Bronchial epithelial cell (primary cell): ENCODE results near the gene SEC16B. TPM values are rescaled to one million over a fixed set of nuclear protein-coding genes. Genes with fewer than 3 reads are reported as not detected.

ENCODE experiments used
- DNase-seq: peaks from one replicate; pipeline ENCODE4 v3.0.0-alpha.2; 2010; ENCODE audit warnings: low read depth
- FAIRE-seq: peaks from 2 replicates; lab custom pipeline; 2011; peaks lifted over from hg19 to GRCh38; lab: Jason Lieb, UNC
- H3K27me3 ChIP-seq: 2 replicates; pipeline ENCODE4 v1.5.1; 2011; ENCODE audit warnings: low read length; ENCODE audit not compliant: control insufficient read depth, insufficient read depth
- H3K36me3 ChIP-seq: 2 replicates; pipeline ENCODE4 v1.5.1; 2011; ENCODE audit warnings: low read length; ENCODE audit not compliant: control insufficient read depth, insufficient read depth
- H3K4me3 ChIP-seq: 2 replicates; pipeline ENCODE4 v1.5.1; 2011; ENCODE audit warnings: mild to moderate bottlenecking, low read depth, low read length, control low read depth
- CTCF ChIP-seq: IDR thresholded peaks from 2 replicates; pipeline ENCODE4 v1.5.1; 2011; ENCODE audit warnings: mild to moderate bottlenecking, moderate library complexity, low read length, control low read depth, inconsistent platforms; ENCODE audit not compliant: insufficient read depth, severe bottlenecking
- total RNA-seq: library from RNA; depleted of rRNA; stranded (reverse); fragments of >200 nt; gene quantifications from 2 replicates; pipeline ENCODE4 v1.2.1, GENCODE V29; 2014

SEC16B gene
- total RNA-seq, 1 donor from 2014 or later, result 0.26 TPM

- Histone ChIP-seq H3K27me3 (no peaks in the 10 kb centered on the region), H3K36me3 (no peaks in the 10 kb centered on the region), H3K4me3 (no peak overlapping the region)
- DNase-seq (peak; percentile 39), FAIRE-seq (peak; percentile 28)
- TF ChIP-seq CTCF, result peak; percentile 72
Observed at GRCh38 chr1:177913762-177914540, 55.9 kb downstream of the SEC16B start.

GRCh38 chr1:177912991-177913390 lies 56.9 kb downstream of the SEC16B start:
- no peak for TF ChIP-seq CTCF
- FAIRE-seq (no peak), DNase-seq (no peak)

GRCh38 chr1:177909416-177909815 lies 60.4 kb downstream of the SEC16B start:
- DNase-seq, result peak; percentile 80
- no peaks in the 10 kb centered on the region for H3K36me3 ChIP-seq
- no peak for TF ChIP-seq CTCF
- no peak for FAIRE-seq
- H3K27me3 ChIP-seq, result no peaks in the 10 kb centered on the region
- H3K4me3 ChIP-seq, result no peak overlapping the region

More at GRCh38 chr1:177912991-177913390, 56.9 kb downstream of the SEC16B start:
- H3K27me3 ChIP-seq, result no peaks in the 10 kb centered on the region
- no peaks in the 10 kb centered on the region for H3K36me3 ChIP-seq
- H3K4me3 ChIP-seq, result no peak overlapping the region

GRCh38 chr1:177907000-177907399 lies 62.9 kb downstream of the SEC16B start:
- Histone ChIP-seq H3K36me3 (no peaks in the 10 kb centered on the region), H3K4me3 (no peak overlapping the region), H3K27me3 (no peaks in the 10 kb centered on the region)
- DNase-seq, result peak; percentile 89
- FAIRE-seq, result no peak
- TF ChIP-seq CTCF, result no peak

GRCh38 chr1:177905686-177906085 lies 64.2 kb downstream of the SEC16B start:
- no peaks in the 10 kb centered on the region for H3K27me3 ChIP-seq

More at GRCh38 chr1:177905686-177906085, 64.2 kb downstream of the SEC16B start:
- DNase-seq, result no peak
- Histone ChIP-seq H3K4me3 (no peak overlapping the region), H3K36me3 (no peaks in the 10 kb centered on the region)
- FAIRE-seq, result no peak
- TF ChIP-seq CTCF, result no peak
